OCI-LY1 (cell line): Measurements from ENCODE around the gene AP1G1.

Experiments used
- CTCF ChIP-seq: fragments of 200-600 bp; sonication (generic), shearing (Covaris generic); IDR thresholded peaks from 2 replicates; pipeline ENCODE4 v1.5.1; 2017; ENCODE audit warnings: mild to moderate bottlenecking, antibody characterized with exemption, low read length, moderate library complexity, mixed read lengths
- EZH2 ChIP-seq: fragments of 200-600 bp; sonication (generic), shearing (Covaris generic); IDR thresholded peaks from 2 replicates; pipeline ENCODE4 v1.8.0; 2017; ENCODE audit warnings: borderline replicate concordance, mixed run types, mild to moderate bottlenecking, antibody characterized with exemption, low read length, moderate library complexity, mixed read lengths

- no peak for TF ChIP-seq EZH2
- TF ChIP-seq CTCF, result no peak
Observed at GRCh38 chr16:71738855-71739254, 69.8 kb downstream of the AP1G1 start.
